HG03280 (cell line): ENCODE measurements around the gene KHSRP.
A peak's percentile ranks its signal among the peaks of the same experiment; 100 is the strongest.

Experiments used
- ATAC-seq: cut with Tn5 transposase; IDR thresholded peaks from one replicate; pipeline ENCODE4 v1.9.1; 2021; ENCODE audit warnings: mild to moderate bottlenecking, moderate library complexity; ENCODE audit not compliant: unreplicated experiment

KHSRP gene

GRCh38 chr19:6393074-6393982 is 31.3 kb downstream of the KHSRP start, which contains the start of gene GTF2F1:
TSS of gene GTF2F1 (minus strand) at chr19:6393164. CDS start at chr19:6392995, 169 bp downstream.
- ATAC-seq = peak; percentile 86

GRCh38 chr19:6392221-6393073 is 32.2 kb downstream of the KHSRP start:
- ATAC-seq = peak; percentile 3

- no peak for ATAC-seq
Observed at GRCh38 chr19:6387372-6387771, 37.2 kb downstream of the KHSRP start.

DNA sequence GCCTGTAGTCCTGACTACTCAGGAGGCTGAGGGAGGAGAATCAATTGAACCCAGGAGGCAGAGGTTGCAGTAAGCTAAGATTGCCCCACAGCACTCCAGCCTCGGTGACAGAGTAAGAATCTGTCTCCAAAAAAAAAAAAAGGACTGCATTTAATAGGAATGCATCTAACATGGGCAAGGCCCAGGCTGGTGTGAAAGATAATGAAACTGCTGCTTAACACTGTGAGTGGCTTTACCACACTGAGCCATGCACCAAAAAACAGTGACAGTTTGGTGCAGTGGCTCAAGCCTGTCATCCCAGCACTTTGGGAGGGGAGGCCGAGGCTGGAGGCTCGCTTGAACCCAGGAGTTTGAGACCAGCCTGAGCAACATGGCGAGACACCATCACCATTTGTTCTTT is 40.2 kb downstream of the KHSRP start:
- no peak for ATAC-seq

DNA sequence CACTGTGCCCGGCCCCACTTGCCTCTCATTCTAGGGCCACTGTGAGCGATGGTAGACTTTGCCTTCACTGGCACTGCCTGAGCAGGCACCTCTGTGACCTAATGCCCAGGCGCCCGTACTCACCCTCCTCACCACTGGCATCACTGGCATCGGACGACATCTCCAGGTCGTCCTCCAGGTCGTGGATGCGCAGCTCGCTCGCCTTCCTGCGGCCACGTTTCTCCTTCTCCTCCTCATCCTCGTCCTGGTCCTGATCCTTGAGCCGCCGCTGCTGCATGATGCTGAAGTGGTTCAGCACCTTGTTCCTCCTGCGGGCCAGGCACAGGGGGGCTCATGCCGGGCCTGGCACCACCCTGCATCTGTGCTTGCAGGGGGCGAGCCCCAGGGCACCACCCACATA is 41.4 kb downstream of the KHSRP start:
- no peak for ATAC-seq

DNA sequence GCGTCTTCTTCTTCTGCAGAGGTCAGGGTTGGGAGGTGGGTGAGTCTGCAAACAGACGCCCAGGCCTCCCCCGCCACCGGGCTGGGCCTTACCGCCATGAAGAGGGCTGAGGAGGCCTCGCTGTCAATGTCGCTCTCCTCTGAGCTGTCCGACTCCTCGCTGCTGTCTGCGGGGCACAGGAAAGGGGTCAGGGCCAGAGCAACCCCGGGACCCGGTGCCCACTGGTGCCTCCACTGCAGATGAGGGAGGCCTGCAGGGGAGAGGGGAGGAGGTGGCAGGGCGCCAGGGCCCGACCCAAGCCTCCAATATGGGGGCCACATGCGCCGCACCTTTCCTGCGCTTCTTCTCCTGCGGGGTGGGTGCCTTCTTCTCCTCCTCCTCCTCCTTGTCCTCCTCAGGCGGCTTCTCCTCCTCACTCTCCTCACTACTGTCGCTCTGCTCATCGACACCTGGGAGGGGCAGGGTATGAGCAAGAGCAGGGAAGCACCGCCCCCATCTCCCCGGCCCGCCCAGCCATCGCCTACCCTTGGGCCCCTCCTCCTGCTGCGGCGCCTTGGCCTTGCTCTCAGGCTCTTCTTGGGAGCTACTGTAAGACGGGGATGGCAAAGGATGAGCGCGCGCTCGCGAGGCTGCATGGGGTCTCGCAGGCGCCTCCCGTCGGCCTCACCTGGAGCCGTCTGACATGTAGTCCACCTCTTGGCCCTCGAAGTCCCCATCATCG is 43.4 kb downstream of the KHSRP start:
- no peak for ATAC-seq

DNA sequence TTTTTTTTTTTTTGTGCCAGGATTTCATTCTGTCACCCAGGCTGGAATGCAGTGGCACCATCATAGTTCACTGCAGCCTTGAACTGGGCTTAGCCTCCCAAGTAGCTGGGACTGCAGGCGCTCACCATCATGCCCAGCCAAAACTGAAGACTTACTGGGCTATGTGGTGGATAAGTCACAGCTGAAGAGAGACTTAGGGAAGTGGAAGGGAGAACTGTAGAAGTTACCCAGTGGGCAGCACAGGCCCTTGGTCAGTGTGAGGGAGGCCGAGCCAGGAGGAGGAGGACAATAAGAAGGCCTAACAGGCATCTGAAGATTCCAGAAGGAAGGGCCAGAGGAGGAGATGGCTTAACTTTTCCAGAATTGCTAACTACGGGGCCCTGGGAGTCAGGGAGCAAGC is 44.9 kb downstream of the KHSRP start:
- no peak for ATAC-seq

DNA sequence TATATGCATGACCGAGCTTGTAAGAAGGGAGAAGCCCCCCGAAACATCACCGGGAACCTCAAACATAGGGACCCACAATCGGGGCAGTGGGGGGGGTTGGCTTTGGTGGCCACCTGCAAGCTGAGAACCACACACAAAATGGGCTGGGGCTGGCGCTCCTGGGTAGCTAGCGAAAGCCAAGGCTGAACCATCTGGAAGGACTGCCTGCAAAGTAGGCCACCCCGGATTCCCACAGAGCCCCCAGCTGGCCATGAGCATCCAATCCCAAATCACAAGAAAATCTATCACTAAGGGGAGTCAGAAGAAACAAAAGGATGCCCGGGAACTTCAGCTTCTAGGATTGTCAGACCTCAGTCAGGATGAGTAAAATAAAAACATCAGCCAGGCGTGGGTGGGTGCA is 46.1 kb downstream of the KHSRP start:
- ATAC-seq = no peak

GRCh38 chr19:6378041-6378440 is 46.6 kb downstream of the KHSRP start:
- no peak for ATAC-seq

DNA sequence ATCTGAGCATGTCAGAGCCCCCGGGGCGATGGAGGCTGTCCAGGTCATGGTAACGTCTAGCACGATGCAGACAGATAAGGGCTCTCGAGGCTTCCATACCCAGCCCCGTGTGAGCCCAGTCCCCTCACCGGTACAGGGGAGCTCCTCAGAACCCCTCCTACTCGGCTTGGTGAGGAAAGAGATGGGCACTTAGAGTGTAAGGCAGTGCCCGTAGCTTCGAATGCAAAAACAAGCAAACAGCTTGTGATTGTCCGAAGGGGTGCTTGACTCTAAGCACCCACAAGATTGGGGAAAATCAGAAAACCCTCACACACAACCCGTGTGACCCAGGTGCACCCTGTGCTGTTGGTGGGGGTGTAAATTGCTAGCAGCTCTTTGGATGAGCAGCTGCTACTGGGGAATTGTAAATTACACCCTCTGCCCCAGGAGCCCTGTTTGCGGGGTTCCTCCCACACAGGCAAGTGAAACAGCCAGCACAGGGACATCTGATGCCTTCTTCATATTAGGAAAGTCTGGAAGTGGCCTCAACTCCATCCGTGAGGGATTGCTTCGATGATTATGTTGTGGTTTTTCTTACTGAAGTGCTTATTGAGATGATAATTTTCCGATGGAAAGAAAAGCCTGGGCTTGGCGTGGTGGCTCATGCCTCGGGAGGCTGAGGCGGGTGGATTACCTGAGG is 48.0 kb downstream of the KHSRP start:
- no peak for ATAC-seq

DNA sequence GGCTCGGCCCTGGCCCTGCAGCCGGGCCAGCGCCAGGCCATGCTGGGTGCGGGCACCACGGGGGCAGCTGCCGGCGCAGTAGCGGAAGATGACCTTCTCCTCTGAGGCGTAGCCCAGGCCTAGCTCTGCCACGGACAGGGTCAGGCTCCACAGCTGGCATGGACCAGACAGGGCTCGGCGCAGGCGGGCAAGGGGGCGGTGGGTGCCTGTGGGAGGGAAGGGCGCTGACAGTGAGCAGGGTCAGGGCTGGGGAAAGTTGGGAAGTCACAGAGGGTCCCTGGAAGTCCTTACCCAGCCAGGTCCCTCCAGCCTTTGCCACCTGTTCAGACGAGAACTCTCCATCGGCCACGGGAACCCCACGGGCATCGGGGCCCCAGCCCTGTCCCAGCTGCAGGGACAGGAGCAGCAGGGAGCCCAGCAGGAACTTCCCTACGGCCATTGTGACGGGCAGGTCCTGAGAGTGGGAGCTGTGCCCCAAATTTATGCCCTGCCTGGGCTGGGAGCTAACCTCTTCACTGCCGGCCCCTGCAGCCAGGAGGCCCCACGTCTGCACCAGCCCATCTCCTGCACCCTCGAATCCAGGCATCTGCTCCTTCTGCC is 49.1 kb downstream of the KHSRP start, which contains the start of gene PSPN:
PSPN (minus strand) TSS at position 523 of the 600 bp plus-strand sequence; CDS start at position 439, 84 bp downstream.
- no peak for ATAC-seq

DNA sequence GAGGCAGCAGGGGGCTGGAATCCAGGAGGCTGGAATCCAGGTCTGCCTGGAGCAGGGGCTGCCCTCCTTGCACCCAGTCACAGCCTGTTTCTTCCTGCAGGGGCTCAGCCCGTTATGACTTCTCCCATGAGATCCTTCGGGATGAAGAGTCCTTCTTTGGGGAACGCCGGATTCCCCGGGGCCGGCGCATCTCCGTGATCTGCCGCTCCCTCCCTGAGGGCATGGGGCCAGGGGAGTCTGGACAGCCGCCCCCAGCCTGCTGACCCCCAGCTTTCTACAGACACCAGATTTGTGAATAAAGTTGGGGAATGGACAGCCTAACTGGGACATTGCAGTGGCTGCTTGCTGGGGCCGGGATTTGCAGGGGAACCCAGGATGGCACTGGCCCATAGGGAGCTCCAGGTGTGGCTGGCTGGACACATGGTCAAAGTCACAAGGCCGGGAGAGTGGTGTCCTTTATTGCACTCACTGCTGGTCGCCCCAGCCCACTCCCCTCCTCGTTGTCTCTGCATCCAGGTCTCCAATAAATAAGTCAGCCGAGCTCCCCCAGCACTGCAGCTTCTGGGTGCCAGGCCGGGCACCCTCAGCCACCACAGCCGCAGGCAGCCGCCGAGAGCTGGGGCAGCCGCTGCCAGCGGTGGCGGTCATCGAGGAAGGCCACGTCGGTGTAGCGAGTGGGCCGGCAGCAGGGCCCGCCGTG is 49.8 kb downstream of the KHSRP start:
- ATAC-seq = no peak

GRCh38 chr19:6374161-6374709 is 50.4 kb downstream of the KHSRP start:
- ATAC-seq = no peak

- ATAC-seq = no peak
Observed at GRCh38 chr19:6373813-6374108, 50.9 kb downstream of the KHSRP start.

- peak; percentile 59 for ATAC-seq
Observed at GRCh38 chr19:6373096-6373812, 51.4 kb downstream of the KHSRP start.

- ATAC-seq = peak; percentile 76
Observed at GRCh38 chr19:6372594-6373095, 52.0 kb downstream of the KHSRP start, which contains the start of gene ALKBH7. TSS of gene ALKBH7 (plus strand) at chr19:6372794. CDS start at chr19:6372821, 27 bp downstream.

- ATAC-seq = no peak
Observed at GRCh38 chr19:6364353-6364752, 60.3 kb downstream of the KHSRP start.
